ENCODE results near the gene HAND1. TPM values are rescaled to one million over a fixed set of nuclear protein-coding genes. Genes with fewer than 3 reads are reported as not detected.

Gene HAND1
- total and polyA plus RNA-seq, 8 donors, result 0.08 to 0.09 TPM; not detected in 6

DNA sequence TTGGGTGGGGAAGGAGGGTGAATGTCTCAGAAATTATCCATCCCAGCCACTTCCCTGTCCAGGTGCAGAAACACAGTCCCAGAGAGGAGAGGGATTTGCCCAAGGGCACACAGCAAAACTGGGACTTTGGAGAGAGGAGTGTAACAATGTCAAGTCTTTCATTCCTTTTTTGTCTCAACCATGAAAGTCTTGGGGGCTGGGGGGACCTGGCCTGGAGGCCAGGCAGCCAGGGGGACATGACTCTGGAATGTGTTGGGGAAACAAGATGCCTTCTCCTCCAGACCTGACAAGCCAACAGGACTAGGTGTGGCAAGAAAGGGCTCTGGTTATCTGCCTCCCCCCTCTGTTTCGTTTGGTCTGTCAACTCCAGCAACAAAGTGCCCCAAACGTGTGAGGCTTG lies 13.9 kb upstream of the HAND1 start:
- no peaks in the 10 kb centered on the region for H3K4me1 ChIP-seq
- H3K36me3 ChIP-seq, result no peaks in the 10 kb centered on the region
- no peak for ATAC-seq
- TF ChIP-seq, protein P1, sequence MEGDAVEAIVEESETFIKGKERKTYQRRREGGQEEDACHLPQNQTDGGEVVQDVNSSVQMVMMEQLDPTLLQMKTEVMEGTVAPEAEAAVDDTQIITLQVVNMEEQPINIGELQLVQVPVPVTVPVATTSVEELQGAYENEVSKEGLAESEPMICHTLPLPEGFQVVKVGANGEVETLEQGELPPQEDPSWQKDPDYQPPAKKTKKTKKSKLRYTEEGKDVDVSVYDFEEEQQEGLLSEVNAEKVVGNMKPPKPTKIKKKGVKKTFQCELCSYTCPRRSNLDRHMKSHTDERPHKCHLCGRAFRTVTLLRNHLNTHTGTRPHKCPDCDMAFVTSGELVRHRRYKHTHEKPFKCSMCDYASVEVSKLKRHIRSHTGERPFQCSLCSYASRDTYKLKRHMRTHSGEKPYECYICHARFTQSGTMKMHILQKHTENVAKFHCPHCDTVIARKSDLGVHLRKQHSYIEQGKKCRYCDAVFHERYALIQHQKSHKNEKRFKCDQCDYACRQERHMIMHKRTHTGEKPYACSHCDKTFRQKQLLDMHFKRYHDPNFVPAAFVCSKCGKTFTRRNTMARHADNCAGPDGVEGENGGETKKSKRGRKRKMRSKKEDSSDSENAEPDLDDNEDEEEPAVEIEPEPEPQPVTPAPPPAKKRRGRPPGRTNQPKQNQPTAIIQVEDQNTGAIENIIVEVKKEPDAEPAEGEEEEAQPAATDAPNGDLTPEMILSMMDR (IDR thresholded peaks at IDR 0.05), result no peak
- intact Hi-C loops (cut with DNase I), result no loop called here
- no peak for DNase-seq
- H3K4me3 ChIP-seq, result no peak overlapping the region
- peaks cover 0 to 34% (median 12%) of the 10 kb centered on the region in 4 donors for H3K27me3 ChIP-seq
- no peak for FAIRE-seq
- H3K27ac ChIP-seq, result no peak overlapping the region
- no peaks in the 10 kb centered on the region for H3K9me3 ChIP-seq
- 43 to 68% methylated on average over 2 of the region's 2 CpGs for WGBS, 2 donors

DNA sequence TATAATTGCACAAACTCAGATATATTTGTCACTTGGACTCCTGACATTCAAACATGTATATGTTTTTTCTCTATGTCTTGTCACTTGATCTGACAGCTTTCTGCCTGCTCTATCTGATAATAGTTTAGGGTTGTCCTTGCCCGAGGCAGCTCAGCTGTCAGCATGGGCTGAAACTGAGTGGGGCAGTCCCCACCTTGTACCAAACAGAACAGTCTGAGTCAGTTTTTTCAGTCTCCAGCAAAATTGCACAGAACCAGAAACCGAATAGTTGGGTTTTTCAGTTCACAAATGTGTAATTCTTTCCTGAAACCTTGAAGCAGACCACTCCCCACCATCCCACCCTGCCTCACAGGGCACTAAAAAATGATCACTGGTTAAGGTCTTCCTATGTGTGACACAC lies 9.5 kb upstream of the HAND1 start:
- ATAC-seq, result no peak
- no peaks in the 10 kb centered on the region for H3K9me3 ChIP-seq
- H3K4me3 ChIP-seq, result no peak overlapping the region
- peaks cover 8 to 64% (median 29%) of the 10 kb centered on the region in 4 donors for H3K27me3 ChIP-seq
- no peak for FAIRE-seq
- peaks cover 0 to 4% (median 0%) of the 10 kb centered on the region in 3 donors for H3K4me1 ChIP-seq
- H3K36me3 ChIP-seq, result no peaks in the 10 kb centered on the region
- TF ChIP-seq, protein P1 (IDR thresholded peaks at IDR 0.05), result no peak
- DNase-seq, result no peak
- intact Hi-C loops (cut with DNase I), result no loop called here
- WGBS, 2 donors, result 20 to 27% methylated on average over 2 of the region's 2 CpGs
- no peak overlapping the region for H3K27ac ChIP-seq

DNA sequence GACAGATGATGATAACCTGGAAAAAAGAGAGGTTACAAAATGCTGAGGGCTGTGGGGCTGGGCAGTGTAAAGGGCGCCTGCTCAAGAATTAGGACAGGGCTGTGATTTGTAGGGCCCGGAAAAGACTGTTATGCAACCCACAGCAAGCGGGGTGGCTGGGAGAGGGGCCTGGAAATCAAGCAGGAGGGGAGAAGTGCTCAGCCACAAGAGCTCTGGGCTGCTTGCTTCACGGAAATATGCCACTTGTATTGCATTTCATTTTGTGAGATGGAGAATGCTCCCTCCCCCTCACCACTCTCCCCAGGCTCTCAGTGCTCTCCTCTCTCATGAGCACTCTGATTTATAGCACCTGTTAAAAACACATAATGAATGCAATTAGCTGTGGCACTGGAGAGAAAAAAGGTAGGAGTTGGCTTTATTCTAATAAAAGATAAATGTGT lies 8.4 kb upstream of the HAND1 start:
- Histone ChIP-seq H3K27me3 (peaks cover 8 to 74% (median 33%) of the 10 kb centered on the region in 4 donors), H3K4me3 (no peak overlapping the region), H3K36me3 (no peaks in the 10 kb centered on the region), H3K9me3 (no peaks in the 10 kb centered on the region), H3K4me1 (peaks cover 0 to 5% (median 0%) of the 10 kb centered on the region in 3 donors), H3K27ac (no peak overlapping the region)
- TF ChIP-seq, protein P1 (IDR thresholded peaks at IDR 0.05), result no peak
- no peak for ATAC-seq
- intact Hi-C loops (cut with DNase I), result no loop called here
- no peak for DNase-seq
- FAIRE-seq, result no peak
- 9 to 10% methylated on average over 4 of the region's 4 CpGs for WGBS, 2 donors

DNA sequence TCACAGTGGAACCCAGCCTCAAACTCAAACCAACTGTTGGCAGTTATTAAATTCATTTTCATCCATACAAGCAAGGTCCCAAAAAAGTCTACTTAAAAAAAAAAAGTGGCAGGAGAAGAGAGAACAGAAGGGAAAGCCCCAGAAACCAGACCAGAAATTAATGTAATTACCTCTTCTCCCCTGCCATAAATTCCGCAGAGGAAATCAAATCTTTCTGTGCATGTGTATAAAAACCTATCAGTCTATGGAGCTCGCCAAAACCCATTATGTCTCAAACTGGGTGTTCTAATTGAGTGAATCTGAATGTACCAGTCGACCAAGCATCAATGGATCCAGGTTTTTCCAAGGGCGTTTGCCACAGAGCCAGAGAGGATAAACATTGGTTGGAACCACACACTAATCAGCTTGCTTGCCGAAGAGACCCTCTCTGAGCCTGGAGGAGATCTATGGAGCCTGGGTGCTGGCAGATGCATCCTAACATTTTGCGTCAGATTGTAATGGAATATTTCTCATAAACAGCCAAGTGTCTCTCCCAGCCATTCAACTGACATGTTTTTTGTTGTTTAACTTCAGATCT lies 7.9 kb upstream of the HAND1 start:
- FAIRE-seq (no peak), DNase-seq (no peak), ATAC-seq (no peak)
- Histone ChIP-seq H3K27ac (no peak overlapping the region), H3K27me3 (peaks cover 8 to 79% (median 35%) of the 10 kb centered on the region in 4 donors), H3K4me1 (peaks cover 0 to 5% (median 0%) of the 10 kb centered on the region in 3 donors), H3K36me3 (no peaks in the 10 kb centered on the region), H3K9me3 (no peaks in the 10 kb centered on the region), H3K4me3 (no peak overlapping the region)
- intact Hi-C loops (cut with DNase I), result no loop called here
- TF ChIP-seq, protein P1 (IDR thresholded peaks at IDR 0.05), result no peak
- 16 to 21% methylated on average over 6 of the region's 6 CpGs for WGBS, 2 donors

DNA sequence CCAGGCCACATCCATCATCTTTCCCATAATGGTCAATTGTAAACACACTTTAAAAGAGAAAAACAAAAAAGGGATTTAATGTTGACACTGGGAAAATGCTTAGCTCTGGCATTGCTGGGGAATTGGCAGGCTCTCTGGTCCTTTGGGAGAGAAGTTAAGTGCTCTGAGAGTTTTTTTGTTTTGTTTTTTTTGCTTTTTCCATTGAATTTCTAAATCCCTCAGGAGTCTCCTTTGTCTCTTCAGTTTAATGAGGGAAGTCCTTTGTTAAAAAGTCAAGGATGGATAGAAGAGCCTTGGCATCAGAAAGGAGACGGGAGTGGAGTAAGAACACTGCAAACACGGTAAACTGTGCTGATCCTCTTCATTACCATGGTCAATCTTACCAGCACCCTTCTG lies 7.1 kb upstream of the HAND1 start:
- TF ChIP-seq, protein P1 (IDR thresholded peaks at IDR 0.05), result no peak
- Histone ChIP-seq H3K9me3 (no peaks in the 10 kb centered on the region), H3K27me3 (peaks cover 15 to 80% (median 37%) of the 10 kb centered on the region in 4 donors), H3K36me3 (no peaks in the 10 kb centered on the region), H3K4me3 (no peak overlapping the region), H3K4me1 (peaks cover 0 to 5% (median 0%) of the 10 kb centered on the region in 3 donors), H3K27ac (no peak overlapping the region)
- WGBS, 2 donors, result 4 to 9% methylated on average over 2 of the region's 2 CpGs
- no peak for DNase-seq
- no peak for FAIRE-seq
- no peak for ATAC-seq
- intact Hi-C loops (cut with DNase I), result no loop called here

Measured in pancreas (tissue), 10 donors.